ENCODE measurements around the gene FUT7. TPM values are rescaled to one million over a fixed set of nuclear protein-coding genes. Genes with fewer than 3 reads are reported as not detected.

Gene FUT7
- total RNA-seq, 1 experiment from 2014 or later = not detected

- Histone ChIP-seq H4K20me1 (ENCODE audit: control insufficient read depth, insufficient read depth, insufficient read length) (no peaks in the 10 kb centered on the region), H3K79me2 (ENCODE audit: insufficient read depth, low read length) (peaks cover 2% of the 10 kb centered on the region; the same call in 1 of the 2 replicates), H3K27ac (ENCODE audit: insufficient read length, low read depth, low read length) (no peak overlapping the region), H3K4me2 (ENCODE audit: insufficient read depth, insufficient read length, low read length) (no peak overlapping the region), H3K27me3 (ENCODE audit: insufficient read depth, low read length) (peaks cover 3% of the 10 kb centered on the region; the same call in 1 of the 2 replicates), H4K8ac (replicated peaks; ENCODE audit: insufficient read length, low read depth, low read length) (no peak overlapping the region), H4K91ac (ENCODE audit: insufficient read length, low read depth, low read length) (no peak overlapping the region), H2AK5ac (ENCODE audit: insufficient read length, low read length) (no peak overlapping the region), H4K5ac (ENCODE audit: insufficient read length, low read depth, low read length) (no peak overlapping the region), H2BK120ac (ENCODE audit: low read depth, low read length, poor library complexity, severe bottlenecking) (no peak overlapping the region), H2BK5ac (ENCODE audit: insufficient read length, low read length) (no peak overlapping the region), H2BK15ac (ENCODE audit: low read depth, low read length) (no peak overlapping the region), H3K56ac (ENCODE audit: insufficient read length, low read depth, low read length) (no peak overlapping the region), H3K23me2 (ENCODE audit: insufficient read length, low read depth, low read length, poor library complexity, severe bottlenecking) (peaks cover 11% of the 10 kb centered on the region), H3K79me1 (ENCODE audit: insufficient read depth, low read depth, low read length, poor library complexity, severe bottlenecking) (no peaks in the 10 kb centered on the region), H3K14ac (ENCODE audit: insufficient read depth, low read length) (no peak overlapping the region), H3K9ac (ENCODE audit: extremely low read depth, insufficient read length, low read length) (no peak overlapping the region), H3K9me3 (ENCODE audit: control insufficient read depth, low read depth, low read length) (no peaks in the 10 kb centered on the region), H3K4ac (ENCODE audit: low read depth, low read length) (no peak overlapping the region), H3K23ac (ENCODE audit: insufficient read length, low read depth, low read length) (no peak overlapping the region), H2BK20ac (ENCODE audit: low read depth, low read length, poor library complexity, severe bottlenecking) (no peak overlapping the region), H2AFZ (ENCODE audit: low read length) (no peak overlapping the region), H2BK12ac (ENCODE audit: insufficient read length, low read depth, low read length) (no peak overlapping the region), H3T11ph (ENCODE audit: low read length) (no peak overlapping the region), H3K18ac (ENCODE audit: insufficient read length, low read depth, low read length) (no peak overlapping the region), H3K4me1 (ENCODE audit: insufficient read depth, low read length) (no peaks in the 10 kb centered on the region)
- Mint-ChIP-seq H3K27ac (no peak overlapping the region), H3K27me3 (ENCODE audit: low read depth) (peaks cover 24% of the 10 kb centered on the region), H3K4me1 (peaks cover 5 to 6% of the 10 kb centered on the region in 2 experiments), H3K36me3 (ENCODE audit: insufficient read depth in 1 of 3, low read depth in 3 of 3) (peaks cover 0 to 11% (median 5%) of the 10 kb centered on the region in 3 experiments; a peak in 4 of 7 replicates), H3K9me3 (no peaks in the 10 kb centered on the region), H3K4me3 (no peak overlapping the region)
- DNase-seq = no peak
- TF ChIP-seq CTCF (conservative IDR thresholded peaks at IDR 0.05) = no peak
- no CpG with 5 or more reads among the region's 36 CpGs for WGBS (ENCODE audit: extremely low coverage, insufficient read length, low lambda C conversion rate)
Measured at GRCh38 chr9:137042751-137043727, 11.2 kb upstream of the FUT7 start.

All from H9 (cell line).